Effector CD8-positive, alpha-beta T cell (primary cell): ENCODE measurements around the gene CACNG3.
"Not testable (repeated sequence)": the region's sequence is repeated elsewhere in the genome, so short reads cannot be mapped to it uniquely, and the experiment has no call there.

ENCODE experiments used
- DNase-seq: peaks from one replicate; lab custom pipeline; 2025; lab: John Stamatoyannopoulos, UW

The CACNG3 gene

GRCh38 chr16:24279982-24280515 lies 23.9 kb downstream of the CACNG3 start:
- no peak for DNase-seq

GRCh38 chr16:24281466-24281865 lies 25.3 kb downstream of the CACNG3 start:
- DNase-seq, result no peak

GRCh38 chr16:24282141-24282540 lies 26.0 kb downstream of the CACNG3 start:
- no peak for DNase-seq

- DNase-seq, result no peak
These were observed 30.7 kb downstream of the CACNG3 start for GRCh38 chr16:24286741-24287405.

GRCh38 chr16:24288516-24288915 lies 32.4 kb downstream of the CACNG3 start:
- no peak for DNase-seq

- DNase-seq, result no peak
These were observed 33.1 kb downstream of the CACNG3 start for GRCh38 chr16:24289166-24289700.

- no peak for DNase-seq
These were observed 35.8 kb downstream of the CACNG3 start for GRCh38 chr16:24291932-24292331.

- DNase-seq, result no peak
These were observed 38.0 kb downstream of the CACNG3 start for GRCh38 chr16:24294131-24294530.

- no peak for DNase-seq
These were observed 41.2 kb downstream of the CACNG3 start for GRCh38 chr16:24297375-24297774.

- DNase-seq, result no peak
These were observed 42.5 kb downstream of the CACNG3 start for GRCh38 chr16:24298548-24299167.

- DNase-seq, result not testable (repeated sequence)
These were observed 44.6 kb downstream of the CACNG3 start for GRCh38 chr16:24300750-24301149.

GRCh38 chr16:24302636-24303035 lies 46.5 kb downstream of the CACNG3 start:
- no peak for DNase-seq

- no peak for DNase-seq
These were observed 52.1 kb downstream of the CACNG3 start for GRCh38 chr16:24308200-24308599.

- DNase-seq, result no peak
These were observed 53.4 kb downstream of the CACNG3 start for GRCh38 chr16:24309258-24310142.

GRCh38 chr16:24315343-24315742 lies 59.2 kb downstream of the CACNG3 start:
- DNase-seq, result no peak

- DNase-seq, result no peak
These were observed 62.5 kb downstream of the CACNG3 start for GRCh38 chr16:24318680-24319079.

GRCh38 chr16:24319126-24319814 lies 63.1 kb downstream of the CACNG3 start:
- no peak for DNase-seq

GRCh38 chr16:24322106-24322505 lies 66.0 kb downstream of the CACNG3 start:
- DNase-seq, result no peak

GRCh38 chr16:24324421-24324820 lies 68.3 kb downstream of the CACNG3 start:
- no peak for DNase-seq

GRCh38 chr16:24328835-24329452 lies 72.8 kb downstream of the CACNG3 start:
- DNase-seq, result no peak

- DNase-seq, result no peak
These were observed 76.0 kb downstream of the CACNG3 start for GRCh38 chr16:24332178-24332577.
